Epithelial cell of proximal tubule (primary cell): ENCODE measurements around the gene E2F4. TPM values are rescaled to one million over a fixed set of nuclear protein-coding genes. Genes with fewer than 3 reads are reported as not detected.
A peak's percentile ranks its signal among the peaks of the same experiment; 100 is the strongest.

Experiments
- DNase-seq: peaks from one replicate; pipeline ENCODE4 v3.0.0-alpha.2; 2011; ENCODE audit warnings: low read depth
- H3K4me3 ChIP-seq: 2 replicates; pipeline ENCODE4 v1.5.1; 2011; ENCODE audit warnings: low read depth, mild to moderate bottlenecking, low read length
- total RNA-seq: library from RNA; depleted of rRNA; stranded (reverse); fragments of >200 nt; gene quantifications from 2 replicates; pipeline ENCODE4 v1.2.3, GENCODE V29; 2015
- TF ChIP-seq, protein P1 (sequence below): conservative IDR thresholded peaks from 2 replicates; pipeline ENCODE4 v1.5.1; 2012; ENCODE audit warnings: low read depth, mild to moderate bottlenecking, low read length

E2F4 gene
- total RNA-seq, 1 donor from 2014 or later: 78.9 TPM

DNA sequence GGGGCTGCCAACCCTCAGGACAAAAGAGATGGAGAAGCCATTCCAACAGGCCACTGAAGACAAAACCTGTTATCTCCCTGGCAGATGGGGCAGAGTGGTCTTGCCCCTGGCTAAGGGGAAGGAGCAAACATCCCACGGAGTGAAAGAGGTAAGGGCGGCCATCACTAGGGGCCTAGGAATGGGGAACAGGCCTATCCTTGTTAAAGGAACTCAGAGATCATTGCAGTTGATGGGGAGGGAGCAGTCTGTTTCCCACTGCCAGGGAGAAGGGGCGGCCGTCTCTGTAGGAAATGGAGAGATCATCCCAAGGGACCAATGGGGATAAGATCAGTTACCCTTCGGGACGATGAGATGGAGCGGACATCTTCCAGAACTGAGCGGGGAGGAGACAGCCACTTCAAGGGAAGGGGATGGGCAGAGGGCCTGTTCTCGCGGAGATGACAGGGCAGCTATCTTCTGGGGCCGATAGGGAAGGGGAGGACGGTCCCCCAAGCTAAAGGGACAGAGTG lies 34.4 kb downstream of the E2F4 start:
- H3K4me3 ChIP-seq: peak overlapping the region; percentile 91
- no peak for DNase-seq
- TF ChIP-seq, protein P1, sequence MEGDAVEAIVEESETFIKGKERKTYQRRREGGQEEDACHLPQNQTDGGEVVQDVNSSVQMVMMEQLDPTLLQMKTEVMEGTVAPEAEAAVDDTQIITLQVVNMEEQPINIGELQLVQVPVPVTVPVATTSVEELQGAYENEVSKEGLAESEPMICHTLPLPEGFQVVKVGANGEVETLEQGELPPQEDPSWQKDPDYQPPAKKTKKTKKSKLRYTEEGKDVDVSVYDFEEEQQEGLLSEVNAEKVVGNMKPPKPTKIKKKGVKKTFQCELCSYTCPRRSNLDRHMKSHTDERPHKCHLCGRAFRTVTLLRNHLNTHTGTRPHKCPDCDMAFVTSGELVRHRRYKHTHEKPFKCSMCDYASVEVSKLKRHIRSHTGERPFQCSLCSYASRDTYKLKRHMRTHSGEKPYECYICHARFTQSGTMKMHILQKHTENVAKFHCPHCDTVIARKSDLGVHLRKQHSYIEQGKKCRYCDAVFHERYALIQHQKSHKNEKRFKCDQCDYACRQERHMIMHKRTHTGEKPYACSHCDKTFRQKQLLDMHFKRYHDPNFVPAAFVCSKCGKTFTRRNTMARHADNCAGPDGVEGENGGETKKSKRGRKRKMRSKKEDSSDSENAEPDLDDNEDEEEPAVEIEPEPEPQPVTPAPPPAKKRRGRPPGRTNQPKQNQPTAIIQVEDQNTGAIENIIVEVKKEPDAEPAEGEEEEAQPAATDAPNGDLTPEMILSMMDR: no peak

DNA sequence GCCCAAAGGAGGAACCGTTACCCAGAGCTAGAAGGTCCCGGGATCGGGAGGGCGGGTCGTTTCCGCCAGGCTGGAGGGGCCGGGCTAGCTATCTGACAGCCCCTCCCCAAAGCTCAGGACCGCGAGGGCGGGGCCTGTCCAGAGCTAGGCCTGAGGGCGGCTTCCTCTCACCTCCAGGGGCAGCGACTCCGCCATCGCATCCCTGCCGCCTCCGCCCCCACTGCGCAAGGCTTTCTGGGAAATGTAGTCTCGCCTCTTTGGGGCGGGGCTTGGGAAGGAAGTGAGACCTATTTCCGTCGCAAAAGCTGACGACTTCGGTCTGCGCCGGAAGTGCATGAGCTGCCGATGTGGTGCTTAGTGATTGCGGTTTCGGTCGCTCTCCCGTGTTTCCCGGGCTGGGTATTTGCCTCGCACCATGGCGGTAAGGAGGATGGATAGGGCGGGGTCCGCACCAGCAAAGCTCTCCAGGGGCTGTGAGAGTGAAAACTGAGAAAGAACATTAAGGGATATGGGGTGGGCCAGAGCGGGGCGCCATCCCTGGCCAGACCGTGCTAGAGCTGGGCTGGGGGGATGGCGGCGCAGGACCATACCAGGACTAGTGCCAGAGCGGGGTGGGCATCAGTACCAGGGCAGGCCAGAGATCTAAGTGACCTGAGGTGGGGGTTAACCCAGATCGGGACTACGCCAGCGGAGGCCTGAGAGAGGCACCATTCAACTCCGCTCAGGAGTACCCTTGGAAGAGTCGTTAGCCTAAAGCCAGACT lies 35.0 kb downstream of the E2F4 start, which contains the start of gene TMEM208:
Gene TMEM208, plus strand, starts transcription at position 327 of the 763 bp plus-strand sequence. Its CDS starts 89 bp downstream, at position 416.
- peak; percentile 78 for DNase-seq

DNA sequence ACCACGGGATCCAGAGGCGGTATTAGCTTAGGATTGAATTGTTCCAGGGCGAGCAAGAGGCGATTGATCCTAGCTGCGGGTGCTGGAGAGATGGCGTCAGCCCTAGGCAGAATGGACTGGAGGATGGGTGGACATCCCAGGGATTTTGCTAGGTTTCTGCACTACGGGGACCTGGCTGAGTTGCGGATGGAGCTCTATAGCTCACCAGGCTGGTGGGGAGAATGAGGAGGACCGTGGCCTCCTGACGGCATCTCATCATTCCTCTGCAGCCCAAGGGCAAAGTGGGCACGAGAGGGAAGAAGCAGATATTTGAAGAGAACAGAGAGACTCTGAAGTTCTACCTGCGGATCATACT lies 35.6 kb downstream of the E2F4 start:
- TF ChIP-seq, protein P1: no peak
- H3K4me3 ChIP-seq: peak overlapping the region; percentile 91
- DNase-seq: no peak

More for the DNA sequence above, 35.0 kb downstream of the E2F4 start, which contains the start of gene TMEM208:
- H3K4me3 ChIP-seq: peak within 1 kb of the TSS; percentile 91
- TF ChIP-seq, protein P1: peak; percentile 14

DNA sequence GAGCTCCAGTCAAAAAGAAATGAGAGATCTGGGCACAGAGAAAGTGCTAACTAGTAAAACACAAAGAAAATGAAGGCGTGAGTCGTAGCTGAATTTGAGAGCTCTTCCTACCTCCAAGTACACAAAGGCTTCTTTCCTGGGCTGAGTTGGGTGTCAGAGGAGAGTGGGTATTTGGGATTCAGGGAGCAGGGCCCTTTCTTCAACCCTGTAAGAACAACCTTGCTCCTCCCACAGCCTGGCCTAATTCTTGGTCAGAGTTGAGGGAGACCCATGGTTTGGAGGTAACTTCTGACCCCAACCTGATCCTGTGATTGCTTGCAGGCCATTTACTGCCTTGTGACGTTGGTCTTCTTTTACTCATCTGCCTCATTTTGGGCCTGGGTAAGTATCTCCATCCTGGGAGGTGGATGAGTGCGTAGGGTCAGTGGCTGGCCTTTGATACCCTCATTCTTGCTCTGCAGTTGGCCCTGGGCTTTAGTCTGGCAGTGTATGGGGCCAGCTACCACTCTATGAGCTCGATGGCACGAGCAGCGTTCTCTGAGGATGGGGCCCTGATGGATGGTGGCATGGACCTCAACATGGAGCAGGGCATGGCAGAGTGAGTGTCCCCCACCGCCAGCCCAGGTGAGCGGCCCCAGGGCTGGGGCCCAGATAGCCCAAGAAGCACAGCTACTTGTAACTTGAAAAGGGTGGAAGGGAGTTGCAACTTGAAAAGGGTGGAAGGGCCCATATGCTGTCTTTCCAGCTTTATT lies 36.3 kb downstream of the E2F4 start:
- TF ChIP-seq, protein P1: no peak
- H3K4me3 ChIP-seq: peak overlapping the region; percentile 91
- DNase-seq: no peak

DNA sequence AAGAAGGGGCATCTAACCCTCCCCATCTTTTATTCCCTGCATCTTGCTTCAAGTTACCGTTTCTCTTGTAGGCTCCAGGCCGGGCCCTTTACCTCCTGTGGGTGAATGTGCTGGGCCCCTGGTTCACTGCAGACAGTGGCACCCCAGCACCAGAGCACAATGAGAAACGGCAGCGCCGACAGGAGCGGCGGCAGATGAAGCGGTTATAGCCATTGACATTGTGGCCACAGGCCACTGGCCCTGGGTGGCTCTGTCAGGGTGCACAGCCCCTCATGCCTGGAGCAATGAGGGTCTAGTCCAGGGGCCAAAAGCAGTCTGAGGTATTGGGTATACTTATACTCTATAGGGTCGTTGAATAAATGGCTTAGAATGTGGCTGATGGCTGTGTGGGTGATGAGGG lies 37.0 kb downstream of the E2F4 start:
- no peak overlapping the region for H3K4me3 ChIP-seq
- TF ChIP-seq, protein P1: no peak
- no peak for DNase-seq

DNA sequence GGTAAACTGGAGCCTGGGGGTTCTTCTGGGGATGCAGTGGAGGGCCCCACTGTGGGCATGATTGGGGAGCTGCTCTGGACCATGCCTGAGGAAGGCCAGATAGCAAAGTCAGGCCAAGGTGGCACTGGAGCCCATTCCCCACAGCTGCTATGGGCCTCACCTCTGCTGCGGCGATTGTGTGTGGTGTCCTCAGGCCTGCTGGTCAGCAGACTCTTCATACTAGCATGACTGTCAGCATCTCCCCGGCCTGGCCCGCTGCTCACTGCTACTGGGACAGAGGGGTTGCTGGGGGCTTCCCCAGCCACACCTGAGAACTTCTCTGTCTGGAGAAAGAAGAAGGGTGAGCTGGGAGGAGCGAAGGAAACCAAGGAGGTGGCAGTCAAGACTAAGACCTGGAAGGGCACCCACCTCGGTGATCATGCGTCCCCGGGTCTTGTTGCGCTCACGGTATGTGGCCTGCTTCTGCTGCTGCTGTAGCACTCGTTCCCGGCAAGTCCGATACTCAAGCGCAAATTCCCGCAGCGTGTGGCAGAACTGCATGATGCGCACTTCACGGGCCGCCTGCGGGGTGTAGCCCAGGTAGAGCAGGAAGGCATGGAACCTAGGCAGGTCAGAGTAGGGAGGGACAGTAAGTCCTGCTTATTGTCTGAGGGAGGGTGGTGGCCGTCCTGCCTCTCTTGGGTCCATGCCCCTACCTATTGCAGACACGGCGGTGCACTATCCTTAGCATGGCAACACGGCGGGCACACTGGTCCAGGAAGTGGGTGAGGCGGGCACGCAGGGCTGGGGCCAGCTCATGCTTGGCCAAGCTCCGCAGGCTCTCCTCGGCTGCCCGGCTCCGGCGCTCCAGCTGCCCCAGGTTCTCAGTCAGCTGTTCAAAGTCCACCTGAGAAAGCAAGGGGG lies 38.2 kb downstream of the E2F4 start:
- TF ChIP-seq, protein P1: no peak
- no peak for DNase-seq
- no peak overlapping the region for H3K4me3 ChIP-seq
